HepG2 (cell line): ENCODE results near the gene RAPGEF5.

Source experiments
- BHLHE40 ChIP-seq: IDR thresholded peaks from 2 replicates; pipeline ENCODE4 v1.6.1; 2011; ENCODE audit warnings: low read length, improper control_type of control experiment
- CREB3 ChIP-seq: sonication (generic); formaldehyde crosslinking; IDR thresholded peaks from 2 replicates; pipeline ENCODE4 v1.5.0; 2020; ENCODE audit warnings: missing genetic modification reagents
- CTCF ChIP-seq: sonication (generic); formaldehyde crosslinking; IDR thresholded peaks from 2 replicates; pipeline ENCODE4 v1.5.0; 2020; ENCODE audit warnings: mild to moderate bottlenecking, missing genetic modification reagents, moderate library complexity
- POGZ ChIP-seq: sonication (generic); formaldehyde crosslinking; IDR thresholded peaks from 2 replicates; pipeline ENCODE4 v1.4.0; 2020; ENCODE audit warnings: mild to moderate bottlenecking, missing genetic modification reagents
- SNRNP70 ChIP-seq: fragments of 200-400 bp; formaldehyde crosslinking; IDR thresholded peaks from 2 replicates; pipeline ENCODE4 v1.6.1; 2017; ENCODE audit warnings: mild to moderate bottlenecking, low read depth, low read length, moderate library complexity
- ZBTB8A ChIP-seq: sonication (generic); formaldehyde crosslinking; IDR thresholded peaks from 2 replicates; pipeline ENCODE4 v1.4.0; 2020; ENCODE audit warnings: mild to moderate bottlenecking, low read depth, missing genetic modification reagents, borderline replicate concordance

- TF ChIP-seq BHLHE40, result no peak
- no peak for TF ChIP-seq POGZ (CRISPR knock-in tag)
- no peak for TF ChIP-seq ZBTB8A (CRISPR knock-in tag)
- no peak for TF ChIP-seq SNRNP70
- TF ChIP-seq CTCF (CRISPR knock-in tag), result no peak
- no peak for TF ChIP-seq CREB3 (CRISPR knock-in tag)
These were observed 154.8 kb downstream of the RAPGEF5 start for GRCh38 chr7:22202141-22202540.
